Muscle of leg (tissue), 11 donors: ENCODE results near the gene COL5A1. TPM values are rescaled to one million over a fixed set of nuclear protein-coding genes. Genes with fewer than 3 reads are reported as not detected.

Experiments used
- DNase-seq: peaks from one replicate; pipeline ENCODE4 v3.0.0; 2013
- H3K27ac ChIP-seq: one replicate; pipeline ENCODE4 v1.5.1; 2013; ENCODE audit warnings: mild to moderate bottlenecking, low read length, control low read depth
- H3K27me3 ChIP-seq: one replicate; pipeline ENCODE4 v1.6.1; 2013; ENCODE audit warnings: low read length; ENCODE audit not compliant: control insufficient read depth, insufficient read depth
- H3K36me3 ChIP-seq: one replicate; pipeline ENCODE4 v1.6.1; 2013; ENCODE audit warnings: low read length; ENCODE audit not compliant: control insufficient read depth, insufficient read depth
- H3K4me1 ChIP-seq: one replicate; pipeline ENCODE4 v1.6.1; 2013; ENCODE audit warnings: low read length; ENCODE audit not compliant: control insufficient read depth, insufficient read depth
- H3K4me3 ChIP-seq: one replicate; pipeline ENCODE4 v1.5.1; 2013; ENCODE audit warnings: low read length, control low read depth
- H3K9me3 ChIP-seq: replicated peaks from 2 replicates; pipeline ENCODE4 v1.6.1; 2013; ENCODE audit warnings: low read depth, low read length; ENCODE audit not compliant: control insufficient read depth
- WGBS: methylation state at CpG from one replicate; pipeline ENCODE4 v1.1.5; 2013; ENCODE audit warnings: missing lambda C conversion rate; ENCODE audit not compliant: insufficient coverage; 5-methylcytosine and 5-hydroxymethylcytosine counted together
- polyA plus RNA-seq, 8 donors: library from polyadenylated mRNA; unstranded; fragments of 120-200 nt; gene quantifications; one replicate each; pipeline versions ENCODE4 v1.2.1 to v1.2.3, GENCODE V29; 2013; ENCODE audit warnings: inconsistent platforms in 1 of 8, low replicate concordance in 1 of 8; ENCODE audit not compliant: insufficient read length in 8 of 8, insufficient read depth in 1 of 8
- total RNA-seq: library from RNA; stranded (reverse); fragments of 120-200 nt; gene quantifications from one replicate; pipeline ENCODE4 v1.2.4, GENCODE V29; 2013

COL5A1 gene
- total and polyA plus RNA-seq, 9 donors: 293 to 921 (median 564) TPM

DNA sequence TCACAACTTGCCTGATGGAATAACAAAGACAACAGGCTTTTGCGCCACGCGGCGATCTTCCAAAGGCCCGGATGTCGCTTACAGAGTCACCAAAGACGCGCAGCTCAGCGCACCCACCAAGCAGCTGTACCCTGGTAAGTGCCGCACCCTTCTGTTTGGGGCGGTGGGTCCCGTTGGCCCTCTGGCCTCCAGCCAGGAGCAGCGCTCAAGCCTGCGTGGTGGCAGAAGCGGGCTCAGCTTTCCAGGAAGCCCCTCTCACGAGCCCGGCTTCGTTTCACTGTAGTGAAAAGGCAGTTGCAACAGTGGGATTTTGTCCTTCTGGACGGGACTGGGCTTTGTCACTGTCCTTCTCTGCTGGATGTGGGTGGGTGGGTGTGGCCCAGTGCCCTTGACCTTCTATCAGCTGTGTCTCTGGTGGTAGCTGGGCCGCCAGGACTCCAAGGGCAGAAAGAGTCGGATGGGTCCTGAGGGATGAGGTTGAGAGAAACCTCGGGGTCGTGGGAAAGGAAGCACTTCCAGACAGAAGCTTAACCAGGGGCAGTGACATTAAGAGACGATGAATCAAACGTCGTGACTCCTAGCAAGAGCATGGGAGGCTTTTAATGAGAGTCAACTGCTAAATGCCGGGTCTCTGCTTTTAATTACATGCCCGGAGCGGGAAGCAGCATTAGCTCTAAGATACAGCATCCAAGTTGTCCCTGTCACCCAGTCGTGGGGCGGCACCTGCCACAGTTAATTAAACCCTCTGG is 49.5 kb downstream of the COL5A1 start:
- 59% methylated on average over 30 of the region's 31 CpGs for WGBS
- Histone ChIP-seq H3K36me3 (peaks cover 70% of the 10 kb centered on the region), H3K9me3 (no peaks in the 10 kb centered on the region), H3K27ac (peak overlapping the region; percentile 29), H3K4me1 (peaks cover 42% of the 10 kb centered on the region), H3K27me3 (no peaks in the 10 kb centered on the region), H3K4me3 (no peak overlapping the region)
- peak; percentile 36 for DNase-seq

DNA sequence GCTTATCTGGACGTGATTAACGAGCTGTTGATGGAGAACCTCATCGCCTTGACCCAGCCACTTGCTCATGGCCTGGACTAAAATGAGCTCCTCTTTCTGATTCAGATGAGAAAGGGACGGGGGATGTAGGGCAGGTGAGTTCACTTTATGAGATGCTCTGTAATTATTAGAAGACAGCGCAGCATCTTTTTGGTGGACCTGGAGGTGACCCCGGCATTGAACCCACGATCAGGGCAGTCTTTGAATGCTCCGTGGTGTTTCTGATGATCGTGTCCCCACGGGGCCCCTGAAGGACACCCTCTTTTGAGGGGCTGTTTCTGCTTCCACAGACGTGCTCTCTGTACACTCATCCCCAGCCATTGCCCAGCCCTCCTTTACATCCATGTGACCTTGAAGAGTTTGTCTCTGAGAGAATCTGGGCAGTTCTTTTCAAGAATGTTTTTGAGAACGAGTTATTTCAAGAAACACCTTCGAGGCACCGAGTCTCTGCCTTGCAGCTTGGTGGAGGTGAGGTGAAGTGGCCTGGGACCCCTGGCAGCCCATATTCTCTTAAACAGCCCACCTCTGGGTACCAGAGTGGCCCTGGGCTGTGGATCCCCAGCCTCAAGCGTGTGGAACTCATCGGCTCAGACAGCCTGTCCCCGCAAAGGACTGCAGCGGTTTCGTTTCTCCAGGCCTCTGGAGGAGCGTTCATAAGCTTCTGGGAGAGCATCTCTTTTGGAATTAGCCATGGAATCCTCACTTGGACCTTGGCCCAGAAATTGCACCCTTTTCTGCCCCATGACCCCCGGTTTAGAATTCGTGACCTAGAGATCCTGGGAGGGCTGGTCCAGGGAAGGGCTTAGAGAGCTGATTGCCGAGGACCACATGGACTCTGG is 50.3 kb downstream of the COL5A1 start:
- Histone ChIP-seq H3K27ac (no peak overlapping the region), H3K27me3 (no peaks in the 10 kb centered on the region), H3K9me3 (no peaks in the 10 kb centered on the region), H3K4me1 (peaks cover 42% of the 10 kb centered on the region), H3K4me3 (no peak overlapping the region), H3K36me3 (peaks cover 64% of the 10 kb centered on the region)
- 67% methylated on average over 15 of the region's 23 CpGs for WGBS
- no peak for DNase-seq

DNA sequence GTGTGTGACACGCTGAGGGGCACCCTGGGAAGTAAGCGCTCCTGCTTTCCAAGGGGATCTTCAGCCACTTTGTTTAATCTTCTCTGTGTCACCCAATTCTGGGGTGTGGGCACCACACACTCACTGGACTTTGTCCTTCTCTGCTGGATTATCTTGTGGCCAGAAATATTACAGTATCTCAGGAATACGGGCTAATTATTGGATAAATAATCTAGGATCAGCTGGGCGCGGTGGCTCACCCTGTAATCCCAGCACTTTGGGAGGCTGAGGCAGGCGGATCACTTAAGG is 50.9 kb downstream of the COL5A1 start:
- H3K27ac ChIP-seq: no peak overlapping the region
- no peaks in the 10 kb centered on the region for H3K27me3 ChIP-seq
- no peaks in the 10 kb centered on the region for H3K9me3 ChIP-seq
- DNase-seq: no peak
- peaks cover 58% of the 10 kb centered on the region for H3K36me3 ChIP-seq
- peaks cover 40% of the 10 kb centered on the region for H3K4me1 ChIP-seq
- WGBS: 89% methylated on average over 5 of the region's 6 CpGs
- no peak overlapping the region for H3K4me3 ChIP-seq

DNA sequence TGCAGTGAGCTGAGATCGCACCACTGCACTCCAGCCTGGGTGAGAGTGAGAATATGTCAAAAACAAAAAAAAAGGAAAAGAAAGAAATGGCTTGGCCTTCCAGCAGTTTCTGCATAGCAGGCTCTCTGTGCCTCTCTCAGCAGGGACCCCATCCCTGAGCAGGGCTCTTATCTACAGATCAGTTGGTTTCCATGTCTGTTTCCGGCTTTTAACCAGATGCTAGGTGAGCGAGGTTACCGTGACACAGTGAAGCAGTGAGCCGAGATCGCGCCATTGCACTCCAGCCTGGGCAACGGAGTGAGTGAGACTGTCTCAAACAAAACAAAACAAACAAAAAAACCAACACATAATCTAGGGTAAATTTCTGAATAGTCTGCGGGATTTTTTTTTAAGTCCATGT is 51.4 kb downstream of the COL5A1 start:
- Histone ChIP-seq H3K9me3 (no peaks in the 10 kb centered on the region), H3K27me3 (no peaks in the 10 kb centered on the region), H3K4me1 (peaks cover 36% of the 10 kb centered on the region), H3K27ac (no peak overlapping the region), H3K4me3 (no peak overlapping the region), H3K36me3 (peaks cover 56% of the 10 kb centered on the region)
- 100% methylated on average over 3 of the region's 9 CpGs for whole genome bisulfite sequencing
- no peak for DNase-seq

DNA sequence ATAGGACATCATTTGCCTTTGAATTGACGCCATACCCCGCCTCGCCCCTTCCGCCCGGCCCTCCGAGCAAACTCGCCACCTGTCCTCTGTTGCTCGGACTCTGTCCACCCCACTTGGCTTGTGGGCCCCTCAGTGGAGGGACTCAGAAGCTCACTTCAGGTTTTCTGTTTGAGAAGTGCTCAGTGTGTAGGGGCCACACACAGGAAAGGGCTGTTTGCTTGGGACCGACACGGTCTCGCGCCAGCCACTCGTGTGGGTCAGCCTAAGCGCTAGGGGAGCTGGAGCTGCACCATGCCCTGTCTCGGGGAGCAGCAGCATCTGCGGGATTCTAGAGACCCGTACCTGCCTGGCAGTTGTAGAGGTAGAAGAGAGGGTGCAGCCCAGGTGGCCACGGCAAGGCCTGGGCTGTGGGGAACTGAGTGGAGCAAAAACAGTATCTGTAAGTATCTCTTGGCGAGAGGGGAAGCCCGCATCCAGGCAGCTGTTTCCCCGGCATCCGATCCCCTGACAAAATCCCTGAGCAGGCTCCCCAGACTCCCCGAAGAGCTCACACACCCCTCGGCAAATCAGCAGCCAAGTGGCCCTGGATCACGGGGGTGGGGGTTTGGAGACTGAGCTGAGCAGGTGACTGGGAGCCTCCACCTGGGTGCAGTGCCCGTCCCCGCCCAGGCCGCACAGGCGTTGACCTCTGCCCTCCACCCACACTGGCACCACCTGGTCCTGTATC is 52.2 kb downstream of the COL5A1 start:
- Histone ChIP-seq H3K4me1 (peaks cover 38% of the 10 kb centered on the region), H3K27ac (no peak overlapping the region)

DNA sequence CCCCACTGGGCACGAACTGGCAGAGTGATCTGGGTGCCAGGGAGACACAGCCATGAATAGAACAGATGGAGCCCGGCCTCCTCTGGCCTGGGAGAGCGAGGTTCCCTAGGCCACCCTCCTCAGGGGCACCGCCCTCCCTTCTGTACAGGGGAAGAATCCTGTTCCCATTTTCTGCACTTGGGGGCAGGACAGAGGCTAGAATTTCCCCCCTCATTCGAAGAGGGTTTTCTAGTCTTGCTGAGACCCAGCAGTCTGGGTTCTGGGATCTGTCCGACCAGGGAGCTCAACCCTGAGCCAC is 52.7 kb downstream of the COL5A1 start:
- peaks cover 38% of the 10 kb centered on the region for H3K4me1 ChIP-seq
- no peak overlapping the region for H3K27ac ChIP-seq
- no peak for DNase-seq
- no peaks in the 10 kb centered on the region for H3K9me3 ChIP-seq
- no peaks in the 10 kb centered on the region for H3K27me3 ChIP-seq
- H3K4me3 ChIP-seq: no peak overlapping the region
- WGBS: 75% methylated on average over 5 of the region's 6 CpGs
- H3K36me3 ChIP-seq: peaks cover 50% of the 10 kb centered on the region

More for the DNA sequence above, 52.2 kb downstream of the COL5A1 start:
- Histone ChIP-seq H3K4me3 (no peak overlapping the region), H3K36me3 (peaks cover 53% of the 10 kb centered on the region), H3K27me3 (no peaks in the 10 kb centered on the region), H3K9me3 (no peaks in the 10 kb centered on the region)
- WGBS: 74% methylated on average over 21 of the region's 29 CpGs
- DNase-seq: no peak

DNA sequence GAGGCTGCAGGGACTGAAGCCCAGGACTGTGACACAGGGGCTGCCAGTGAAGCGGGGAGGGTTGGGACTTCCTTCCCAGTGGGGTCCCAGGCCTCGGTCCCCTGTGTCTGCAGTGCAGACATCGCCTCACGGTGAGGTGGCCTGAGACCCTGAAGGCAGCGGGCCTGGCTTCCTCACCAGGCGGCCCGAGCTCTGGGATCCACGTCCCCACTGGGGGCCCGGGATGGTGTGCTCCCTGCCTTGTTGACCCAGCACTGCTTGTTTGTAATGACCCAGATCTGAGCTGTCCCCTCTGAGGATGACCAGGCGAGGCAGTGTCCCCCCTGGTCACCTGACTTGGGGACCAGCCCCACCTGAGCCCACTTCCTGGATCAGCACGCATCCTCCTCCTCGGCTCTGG is 53.1 kb downstream of the COL5A1 start:
- H3K4me1 ChIP-seq: peaks cover 34% of the 10 kb centered on the region
- no peak overlapping the region for H3K4me3 ChIP-seq
- peaks cover 52% of the 10 kb centered on the region for H3K36me3 ChIP-seq
- H3K9me3 ChIP-seq: no peaks in the 10 kb centered on the region
- WGBS: 79% methylated on average over 11 of the region's 12 CpGs
- DNase-seq: no peak
- H3K27ac ChIP-seq: no peak overlapping the region
- no peaks in the 10 kb centered on the region for H3K27me3 ChIP-seq

DNA sequence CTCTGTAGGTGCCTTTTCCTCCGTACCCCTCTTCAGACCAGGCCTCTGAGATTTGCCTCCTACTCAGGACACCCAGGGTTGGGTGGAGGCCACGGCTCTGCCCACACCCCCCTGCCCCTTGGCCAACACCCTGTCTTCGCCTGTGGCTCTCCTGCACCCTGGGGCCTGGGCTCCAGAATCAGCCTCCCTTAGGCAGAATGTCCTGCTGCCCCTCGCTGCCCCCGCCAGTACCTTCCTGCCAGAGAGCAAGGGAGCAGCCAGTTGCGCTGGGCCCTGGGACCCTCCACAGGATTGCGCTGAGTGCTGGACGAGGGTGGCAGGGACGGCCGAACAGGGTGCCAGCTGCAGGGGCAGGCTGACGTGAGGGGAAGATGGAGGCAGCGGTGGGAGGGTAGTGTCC is 53.5 kb downstream of the COL5A1 start:
- Histone ChIP-seq H3K4me1 (peaks cover 30% of the 10 kb centered on the region), H3K27ac (no peak overlapping the region), H3K9me3 (no peaks in the 10 kb centered on the region), H3K36me3 (peaks cover 55% of the 10 kb centered on the region), H3K4me3 (no peak overlapping the region), H3K27me3 (no peaks in the 10 kb centered on the region)
- no peak for DNase-seq
- WGBS: 78% methylated on average over 8 of the region's 12 CpGs

DNA sequence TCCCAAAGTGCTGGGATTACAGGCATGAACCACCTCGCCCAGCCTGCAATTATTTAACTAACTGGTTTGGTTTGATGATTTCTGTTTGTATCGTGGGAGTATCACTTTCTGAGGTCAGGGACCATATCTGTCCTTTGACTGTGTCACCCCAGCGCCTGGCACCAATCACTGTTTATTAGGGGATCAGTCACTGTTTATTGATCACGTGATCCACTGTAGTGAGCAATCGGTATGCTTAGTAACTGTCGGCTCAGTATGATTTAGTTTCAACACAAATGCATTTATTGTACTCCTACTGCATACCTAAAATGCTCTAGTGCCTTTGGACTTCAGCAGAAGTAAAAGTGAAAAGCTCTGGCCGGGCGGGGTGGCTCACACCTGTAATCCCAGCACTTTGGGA is 54.8 kb downstream of the COL5A1 start:
- H3K4me1 ChIP-seq: peaks cover 20% of the 10 kb centered on the region

DNA sequence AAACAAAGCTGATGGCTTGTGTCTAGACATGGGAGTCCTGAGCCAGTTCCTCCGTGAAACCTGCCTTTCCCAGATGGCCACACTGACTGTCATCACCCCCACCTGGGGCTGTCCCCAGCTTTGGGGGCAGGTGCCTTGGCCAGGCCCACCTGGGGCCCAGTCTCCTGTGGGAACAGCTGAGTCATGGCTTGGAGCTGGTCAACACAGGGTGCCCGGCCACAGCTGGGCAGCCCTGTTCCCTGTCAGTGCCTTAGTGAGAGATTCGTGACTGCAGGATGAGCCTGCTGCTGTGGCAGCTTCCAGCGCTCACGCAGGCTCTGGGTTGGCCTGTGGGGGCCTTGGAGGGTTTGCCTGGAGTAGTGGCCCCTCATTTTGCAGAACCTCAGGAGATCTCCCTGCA is 56.5 kb downstream of the COL5A1 start:
- 56% methylated on average over 4 of the region's 5 CpGs for WGBS
- no peak overlapping the region for H3K4me3 ChIP-seq
- H3K4me1 ChIP-seq: peaks cover 31% of the 10 kb centered on the region
- H3K36me3 ChIP-seq: peaks cover 60% of the 10 kb centered on the region
- H3K27ac ChIP-seq: no peak overlapping the region
- H3K27me3 ChIP-seq: no peaks in the 10 kb centered on the region
- DNase-seq: no peak
- H3K9me3 ChIP-seq: no peaks in the 10 kb centered on the region

More for the DNA sequence above, 54.8 kb downstream of the COL5A1 start:
- Histone ChIP-seq H3K9me3 (no peaks in the 10 kb centered on the region), H3K4me3 (no peak overlapping the region), H3K27me3 (no peaks in the 10 kb centered on the region), H3K27ac (no peak overlapping the region), H3K36me3 (peaks cover 57% of the 10 kb centered on the region)
- no peak for DNase-seq
- 80% methylated on average over 1 of the region's 8 CpGs for WGBS
